HG03064 (cell line): ENCODE measurements around the gene SMYD3.
A peak's percentile ranks its signal among the peaks of the same experiment; 100 is the strongest.
"Not testable (repeated sequence)": the region's sequence is repeated elsewhere in the genome, so short reads cannot be mapped to it uniquely, and the experiment has no call there.

ENCODE experiments used
- ATAC-seq: cut with Tn5 transposase; IDR thresholded peaks from one replicate; pipeline ENCODE4 v1.9.1; 2021; ENCODE audit warnings: low read depth; ENCODE audit not compliant: unreplicated experiment

SMYD3 gene

DNA sequence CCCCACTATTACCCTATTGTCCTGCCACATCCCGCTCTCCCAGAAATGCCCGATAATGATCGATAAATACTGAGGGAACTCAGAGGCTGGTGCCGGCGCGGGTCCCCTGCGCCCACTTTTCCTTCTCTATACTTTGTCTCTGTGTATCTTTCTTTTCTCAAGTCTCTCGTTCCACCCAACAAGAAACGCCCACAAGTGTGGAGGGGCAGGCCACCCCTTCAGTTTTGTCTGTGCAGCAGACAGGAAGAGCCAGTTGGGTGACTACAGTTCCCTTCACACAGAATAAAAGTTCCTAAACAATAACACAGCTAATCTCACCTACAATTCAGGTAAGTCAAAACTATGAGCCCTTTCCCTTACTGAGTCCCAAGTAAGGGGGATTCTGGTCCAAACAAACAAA lies 423.7 kb downstream of the SMYD3 start:
- no peak for ATAC-seq

- ATAC-seq = no peak
These were observed 425.0 kb downstream of the SMYD3 start for GRCh38 chr1:246081856-246082668.

DNA sequence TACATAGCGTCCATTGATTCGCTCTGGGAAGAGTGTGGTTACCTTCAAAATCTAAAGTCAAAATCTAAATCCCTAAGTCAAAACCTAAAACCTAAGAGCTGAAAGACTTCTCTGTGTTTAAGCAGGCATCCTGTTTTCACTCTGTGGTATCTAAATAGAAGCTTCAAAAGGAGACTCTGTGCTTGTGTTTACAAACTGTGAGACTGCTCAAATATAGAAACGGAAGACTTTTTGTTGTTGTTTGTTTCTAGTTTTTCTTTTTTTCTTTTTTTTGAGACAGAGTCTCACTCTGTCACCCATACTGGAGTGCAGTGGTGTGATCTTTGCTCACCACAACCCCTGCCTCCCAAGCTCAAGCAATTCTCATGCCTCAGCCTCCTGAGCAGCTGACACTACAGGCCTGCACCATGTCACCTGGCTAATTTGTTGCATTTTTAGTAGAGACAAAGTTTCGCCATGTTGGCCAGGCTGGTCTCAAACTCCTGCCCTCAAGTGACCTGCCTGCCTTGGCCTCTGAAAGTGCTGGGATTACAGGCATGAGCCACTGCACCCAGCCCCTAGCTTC lies 425.9 kb downstream of the SMYD3 start:
- ATAC-seq = no peak

DNA sequence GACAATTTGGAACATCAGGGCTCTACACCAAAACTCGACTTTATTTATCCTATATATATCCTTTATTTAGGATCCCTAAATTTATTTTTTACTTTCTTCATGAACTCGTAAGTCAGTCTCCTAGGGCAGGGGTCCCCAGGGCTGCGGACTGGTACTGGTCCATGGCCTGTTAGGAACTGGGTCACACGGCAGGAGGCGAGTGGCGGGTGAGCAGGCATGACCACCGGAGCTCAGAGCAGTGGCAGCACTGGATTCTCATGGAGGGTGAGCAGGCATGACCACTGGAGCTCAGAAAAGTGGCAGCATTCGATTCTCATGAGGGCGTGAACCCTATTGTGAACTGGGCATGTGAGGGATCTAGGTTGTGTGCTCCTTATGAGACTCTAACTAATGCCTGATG lies 427.0 kb downstream of the SMYD3 start:
- no peak for ATAC-seq

- no peak for ATAC-seq
These were observed 428.2 kb downstream of the SMYD3 start for GRCh38 chr1:246078888-246079252.

- no peak for ATAC-seq
These were observed 428.8 kb downstream of the SMYD3 start for GRCh38 chr1:246078126-246078887.

- ATAC-seq = no peak
These were observed 429.6 kb downstream of the SMYD3 start for GRCh38 chr1:246077476-246077875.

GRCh38 chr1:246074421-246074820 lies 432.7 kb downstream of the SMYD3 start:
- no peak for ATAC-seq

- no peak for ATAC-seq
These were observed 434.6 kb downstream of the SMYD3 start for GRCh38 chr1:246072456-246072955.

GRCh38 chr1:246071981-246072380 lies 435.1 kb downstream of the SMYD3 start:
- ATAC-seq = not testable (repeated sequence)

DNA sequence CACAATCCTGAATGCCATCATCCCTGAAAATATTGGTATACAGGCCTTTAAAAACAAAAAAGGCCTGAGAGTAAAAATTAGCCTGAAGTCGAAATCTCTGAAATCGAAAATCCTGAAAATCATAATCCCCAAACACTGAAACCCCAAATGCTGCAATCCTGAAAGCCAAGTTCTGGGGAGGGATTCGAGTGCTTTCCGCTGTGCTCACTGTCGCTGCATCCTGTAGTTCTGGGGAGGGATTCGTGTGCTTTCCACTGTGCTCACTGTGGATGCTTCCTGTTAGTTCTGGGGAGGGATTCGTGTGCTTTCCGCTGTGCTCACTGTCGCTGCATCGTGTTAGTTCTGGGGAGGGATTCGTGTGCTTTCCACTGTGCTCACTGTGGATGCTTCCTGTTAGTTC lies 435.5 kb downstream of the SMYD3 start:
- ATAC-seq = not testable (repeated sequence)

- no peak for ATAC-seq
These were observed 437.5 kb downstream of the SMYD3 start for GRCh38 chr1:246069581-246069980.

- ATAC-seq = no peak
These were observed 438.2 kb downstream of the SMYD3 start for GRCh38 chr1:246068619-246069509.

DNA sequence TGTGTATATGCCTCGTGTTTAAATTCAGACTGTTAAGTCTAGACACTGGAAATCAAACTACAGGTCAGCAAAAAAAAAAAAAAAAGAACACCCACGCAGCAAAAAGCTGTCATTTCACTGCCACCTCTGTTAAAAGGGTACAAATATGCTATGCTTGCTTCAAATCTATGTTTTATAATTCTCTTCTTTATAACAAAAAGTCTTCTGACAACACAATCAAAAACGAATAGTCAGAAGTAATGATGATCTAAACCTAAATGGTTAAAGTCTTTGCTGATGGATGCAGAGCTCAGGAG lies 438.9 kb downstream of the SMYD3 start:
- no peak for ATAC-seq

GRCh38 chr1:246067432-246068216 lies 439.5 kb downstream of the SMYD3 start:
- peak; percentile 82 for ATAC-seq

- no peak for ATAC-seq
These were observed 440.5 kb downstream of the SMYD3 start for GRCh38 chr1:246066573-246066972.

GRCh38 chr1:246065592-246065991 lies 441.5 kb downstream of the SMYD3 start:
- no peak for ATAC-seq

DNA sequence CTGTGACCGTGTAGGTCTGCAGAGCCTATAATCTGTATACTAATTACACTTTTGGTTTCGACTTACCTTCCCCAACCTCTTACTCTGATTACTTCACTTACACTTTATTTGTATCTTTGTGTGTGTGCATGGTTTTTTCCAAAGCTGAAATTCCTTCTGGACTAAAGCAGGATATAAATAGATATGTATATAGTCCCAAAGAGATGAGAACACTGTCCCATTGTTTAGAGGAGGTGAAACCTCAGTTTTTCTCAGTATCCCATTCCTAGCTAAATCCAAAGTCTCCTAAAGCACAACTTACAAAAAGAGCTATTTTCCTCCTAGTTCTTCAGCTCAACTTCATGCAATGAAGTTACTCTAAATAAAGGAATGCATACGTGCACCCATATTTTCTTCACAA lies 442.2 kb downstream of the SMYD3 start:
- no peak for ATAC-seq

GRCh38 chr1:246063013-246063616 lies 444.0 kb downstream of the SMYD3 start:
- no peak for ATAC-seq
